Measurements from ENCODE around the gene ANKRD2.

The ANKRD2 gene

GRCh38 chr10:97578171-97578844, 5.7 kb downstream of the ANKRD2 start:
- TF ChIP-seq, protein P1, sequence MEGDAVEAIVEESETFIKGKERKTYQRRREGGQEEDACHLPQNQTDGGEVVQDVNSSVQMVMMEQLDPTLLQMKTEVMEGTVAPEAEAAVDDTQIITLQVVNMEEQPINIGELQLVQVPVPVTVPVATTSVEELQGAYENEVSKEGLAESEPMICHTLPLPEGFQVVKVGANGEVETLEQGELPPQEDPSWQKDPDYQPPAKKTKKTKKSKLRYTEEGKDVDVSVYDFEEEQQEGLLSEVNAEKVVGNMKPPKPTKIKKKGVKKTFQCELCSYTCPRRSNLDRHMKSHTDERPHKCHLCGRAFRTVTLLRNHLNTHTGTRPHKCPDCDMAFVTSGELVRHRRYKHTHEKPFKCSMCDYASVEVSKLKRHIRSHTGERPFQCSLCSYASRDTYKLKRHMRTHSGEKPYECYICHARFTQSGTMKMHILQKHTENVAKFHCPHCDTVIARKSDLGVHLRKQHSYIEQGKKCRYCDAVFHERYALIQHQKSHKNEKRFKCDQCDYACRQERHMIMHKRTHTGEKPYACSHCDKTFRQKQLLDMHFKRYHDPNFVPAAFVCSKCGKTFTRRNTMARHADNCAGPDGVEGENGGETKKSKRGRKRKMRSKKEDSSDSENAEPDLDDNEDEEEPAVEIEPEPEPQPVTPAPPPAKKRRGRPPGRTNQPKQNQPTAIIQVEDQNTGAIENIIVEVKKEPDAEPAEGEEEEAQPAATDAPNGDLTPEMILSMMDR (IDR thresholded peaks at IDR 0.05; ENCODE audit: low read depth, low read length, missing control alignments), result no peak
- no peak overlapping the region for H3K4me3 ChIP-seq (ENCODE audit: low read depth, low read length)
- DNase-seq (ENCODE audit: low read depth), result no peak

DNA sequence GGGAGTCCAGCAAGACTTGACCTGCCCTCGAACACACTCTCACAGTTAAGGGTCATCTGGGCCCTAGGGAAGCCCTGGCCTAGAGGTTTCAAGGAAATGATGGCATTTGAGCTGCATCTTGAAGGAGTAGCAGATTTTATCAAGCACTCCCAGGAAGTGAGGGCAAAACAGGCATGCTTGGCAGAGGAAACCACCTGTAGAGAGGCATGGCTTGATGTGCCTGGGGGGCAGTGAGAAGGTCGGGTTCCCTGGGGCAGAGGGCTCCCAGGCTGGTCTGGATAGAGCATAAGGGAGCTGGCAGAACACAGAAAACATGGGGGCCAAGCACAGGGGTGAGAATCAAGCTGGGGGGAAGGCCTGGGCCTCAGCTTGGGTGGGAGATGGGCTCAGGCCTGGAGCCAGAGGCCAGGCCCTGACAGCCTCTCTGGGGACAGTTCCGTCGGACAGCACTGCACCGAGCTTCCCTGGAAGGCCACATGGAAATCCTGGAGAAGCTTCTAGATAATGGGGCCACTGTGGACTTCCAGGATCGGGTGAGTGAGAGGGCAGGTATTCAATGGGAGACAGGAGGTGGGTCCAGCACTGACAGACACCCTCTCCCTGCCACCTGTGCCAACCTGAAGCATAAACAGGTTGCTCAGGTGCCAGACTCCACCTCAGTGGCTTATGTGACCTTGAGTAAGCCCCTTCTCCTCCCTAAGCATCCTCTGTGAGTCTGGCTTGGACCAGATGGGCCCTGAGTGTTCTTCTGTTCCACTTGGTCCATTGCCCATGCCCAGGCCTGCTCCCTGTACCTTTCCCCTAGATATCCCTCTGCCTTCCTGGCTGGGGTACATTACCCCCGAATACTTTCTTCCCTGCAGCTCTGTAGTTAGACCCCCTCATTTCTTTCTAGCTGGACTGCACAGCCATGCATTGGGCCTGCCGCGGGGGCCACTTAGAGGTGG, 8.1 kb downstream of the ANKRD2 start:
- TF ChIP-seq, protein P1 (IDR thresholded peaks at IDR 0.05; ENCODE audit: low read depth, low read length, missing control alignments), result no peak
- no peak overlapping the region for H3K4me3 ChIP-seq (ENCODE audit: low read depth, low read length)
- no peak for DNase-seq (ENCODE audit: low read depth)

DNA sequence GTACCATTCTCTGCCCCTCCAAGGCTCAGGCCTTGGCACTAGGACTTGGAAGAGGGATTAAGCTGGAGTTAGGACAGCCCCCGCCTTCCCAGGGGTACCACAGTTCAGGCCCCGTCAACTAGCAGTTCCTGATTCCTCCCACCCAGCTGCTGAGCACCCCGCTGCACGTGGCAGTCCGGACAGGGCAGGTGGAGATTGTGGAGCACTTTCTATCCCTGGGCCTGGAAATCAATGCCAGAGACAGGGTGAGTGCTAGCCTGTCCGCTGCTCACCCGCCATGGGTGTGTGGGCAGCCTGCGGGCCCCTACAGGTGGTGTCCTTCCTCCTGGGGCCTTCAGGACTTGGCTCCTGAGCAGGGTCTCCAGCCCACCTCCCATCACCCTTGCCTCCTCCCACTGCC, 9.6 kb downstream of the ANKRD2 start:
- no peak for DNase-seq (ENCODE audit: low read depth)
- no peak overlapping the region for H3K4me3 ChIP-seq (ENCODE audit: low read depth, low read length)
- TF ChIP-seq, protein P1 (IDR thresholded peaks at IDR 0.05; ENCODE audit: low read depth, low read length, missing control alignments), result no peak

GRCh38 chr10:97583476-97583875, 10.9 kb downstream of the ANKRD2 start:
- H3K4me3 ChIP-seq (ENCODE audit: low read depth, low read length), result no peak overlapping the region
- no peak for DNase-seq (ENCODE audit: low read depth)
- TF ChIP-seq, protein P1 (IDR thresholded peaks at IDR 0.05; ENCODE audit: low read depth, low read length, missing control alignments), result no peak

DNA sequence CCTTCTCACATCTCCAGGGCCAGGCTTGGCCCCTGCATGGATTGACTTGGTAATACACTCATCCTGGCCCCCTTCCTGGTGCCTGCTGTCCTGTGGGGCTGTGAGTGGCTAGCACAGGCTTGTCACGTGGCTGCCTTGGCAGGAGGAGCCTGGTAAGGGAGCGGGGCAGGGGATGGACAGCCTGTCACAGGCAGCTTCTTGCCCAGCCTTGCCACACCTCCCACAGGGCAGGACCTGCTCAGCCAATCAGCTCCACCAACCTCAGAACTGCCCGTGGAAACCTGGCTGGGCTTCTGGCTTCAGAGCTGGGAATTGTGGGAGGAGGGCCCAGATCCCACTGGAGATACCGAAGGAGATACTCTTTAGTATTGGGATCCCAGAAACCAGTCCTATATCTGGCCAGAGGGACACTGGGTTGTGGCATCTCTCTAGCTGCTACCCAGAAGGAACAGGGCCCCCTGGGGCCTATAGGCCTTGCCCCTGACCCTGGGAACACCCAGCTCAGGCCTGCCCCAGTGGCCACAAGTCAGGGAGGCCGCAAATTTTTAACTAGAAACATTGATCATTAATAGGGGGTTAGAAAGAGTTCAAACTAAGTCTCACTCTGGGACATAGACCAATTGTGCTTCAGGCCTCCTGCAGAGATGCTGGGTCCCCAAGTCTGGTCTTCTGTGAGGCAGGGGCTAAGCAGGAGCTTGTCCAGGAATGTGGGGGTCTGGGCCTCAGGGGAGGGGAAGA, 11.7 kb downstream of the ANKRD2 start, which contains the start of gene HOGA1:
Gene HOGA1, plus strand, starts transcription at position 330 of the 738 bp plus-strand sequence. Its CDS starts 315 bp downstream, at position 645.
- TF ChIP-seq, protein P1 (IDR thresholded peaks at IDR 0.05; ENCODE audit: low read depth, low read length, missing control alignments), result no peak
- no peak for DNase-seq (ENCODE audit: low read depth)
- H3K4me3 ChIP-seq (ENCODE audit: low read depth, low read length), result no peak within 1 kb of the TSS

- no peak overlapping the region for H3K4me3 ChIP-seq (ENCODE audit: low read depth, low read length)
- DNase-seq (ENCODE audit: low read depth), result no peak
- TF ChIP-seq, protein P1 (IDR thresholded peaks at IDR 0.05; ENCODE audit: low read depth, low read length, missing control alignments), result no peak
Observed at GRCh38 chr10:97584798-97585438, 12.3 kb downstream of the ANKRD2 start.
